ENCODE measurements around the gene TNFRSF4.

TNFRSF4 gene

GRCh38 chr1:1243266-1243660, 29.3 kb upstream of the TNFRSF4 start:
- Histone ChIP-seq H3K4me1 (ENCODE audit: insufficient read depth, poor library complexity, severe bottlenecking) (peaks cover 3% of the 10 kb centered on the region), H3K27me3 (ENCODE audit: insufficient read depth, poor library complexity, severe bottlenecking) (no peaks in the 10 kb centered on the region), H3K4me3 (ENCODE audit: severe bottlenecking) (no peak overlapping the region)

GRCh38 chr1:1242461-1243265, 28.7 kb upstream of the TNFRSF4 start:
- no peaks in the 10 kb centered on the region for H3K9me3 ChIP-seq (ENCODE audit: severe bottlenecking)
- H3K27ac ChIP-seq (ENCODE audit: poor library complexity, severe bottlenecking): no peak overlapping the region
- peaks cover 9% of the 10 kb centered on the region for H3K4me1 ChIP-seq (ENCODE audit: insufficient read depth, poor library complexity, severe bottlenecking)
- H3K36me3 ChIP-seq (ENCODE audit: low read depth): no peaks in the 10 kb centered on the region
- DNase-seq (ENCODE audit: low spot score): no peak
- no peak for TF ChIP-seq CTCF (IDR thresholded peaks at IDR 0.05; ENCODE audit: poor library complexity, severe bottlenecking)
- no peak for ATAC-seq (ENCODE audit: low read depth)
- H3K4me3 ChIP-seq (ENCODE audit: severe bottlenecking): no peak overlapping the region
- no peaks in the 10 kb centered on the region for H3K27me3 ChIP-seq (ENCODE audit: insufficient read depth, poor library complexity, severe bottlenecking)

More at GRCh38 chr1:1243266-1243660, 29.3 kb upstream of the TNFRSF4 start:
- TF ChIP-seq CTCF (IDR thresholded peaks at IDR 0.05; ENCODE audit: poor library complexity, severe bottlenecking): no peak
- Histone ChIP-seq H3K9me3 (ENCODE audit: severe bottlenecking) (no peaks in the 10 kb centered on the region), H3K27ac (ENCODE audit: poor library complexity, severe bottlenecking) (no peak overlapping the region), H3K36me3 (ENCODE audit: low read depth) (no peaks in the 10 kb centered on the region)
- no peak for DNase-seq (ENCODE audit: low spot score)
- ATAC-seq (ENCODE audit: low read depth): no peak

- H3K4me1 ChIP-seq (ENCODE audit: insufficient read depth, poor library complexity, severe bottlenecking): peaks cover 10% of the 10 kb centered on the region
- no peaks in the 10 kb centered on the region for H3K27me3 ChIP-seq (ENCODE audit: insufficient read depth, poor library complexity, severe bottlenecking)
- H3K27ac ChIP-seq (ENCODE audit: poor library complexity, severe bottlenecking): no peak overlapping the region
- DNase-seq (ENCODE audit: low spot score) (no peak), ATAC-seq (ENCODE audit: low read depth) (no peak)
- no peaks in the 10 kb centered on the region for H3K9me3 ChIP-seq (ENCODE audit: severe bottlenecking)
- H3K4me3 ChIP-seq (ENCODE audit: severe bottlenecking): no peak overlapping the region
- TF ChIP-seq CTCF (IDR thresholded peaks at IDR 0.05; ENCODE audit: poor library complexity, severe bottlenecking): no peak
- no peaks in the 10 kb centered on the region for H3K36me3 ChIP-seq (ENCODE audit: low read depth)
These were observed 27.8 kb upstream of the TNFRSF4 start for GRCh38 chr1:1241588-1242219.

GRCh38 chr1:1240822-1241587, 27.1 kb upstream of the TNFRSF4 start:
- H3K4me1 ChIP-seq (ENCODE audit: insufficient read depth, poor library complexity, severe bottlenecking): peaks cover 10% of the 10 kb centered on the region
- H3K27me3 ChIP-seq (ENCODE audit: insufficient read depth, poor library complexity, severe bottlenecking): no peaks in the 10 kb centered on the region
- no peaks in the 10 kb centered on the region for H3K36me3 ChIP-seq (ENCODE audit: low read depth)
- no peak for DNase-seq (ENCODE audit: low spot score)
- TF ChIP-seq CTCF (IDR thresholded peaks at IDR 0.05; ENCODE audit: poor library complexity, severe bottlenecking): no peak
- no peak overlapping the region for H3K4me3 ChIP-seq (ENCODE audit: severe bottlenecking)
- no peak overlapping the region for H3K27ac ChIP-seq (ENCODE audit: poor library complexity, severe bottlenecking)
- peak; percentile 22; the same call in 2 of the 3 replicates for ATAC-seq (ENCODE audit: low read depth)
- H3K9me3 ChIP-seq (ENCODE audit: severe bottlenecking): no peaks in the 10 kb centered on the region
